Colonic mucosa (tissue), 4 donors: ENCODE results near the gene ACADM. TPM values are rescaled to one million over a fixed set of nuclear protein-coding genes. Genes with fewer than 3 reads are reported as not detected.
A peak's percentile ranks its signal among the peaks of the same experiment; 100 is the strongest.
"Not testable (repeated sequence)": the region's sequence is repeated elsewhere in the genome, so short reads cannot be mapped to it uniquely, and the experiment has no call there.

ENCODE experiments used
- DNase-seq: peaks from one replicate; pipeline ENCODE4 v3.0.0-alpha.2; 2020
- H3K27ac ChIP-seq: fragments of 200-600 bp; one replicate; pipeline ENCODE4 v1.8.0; 2021
- H3K27me3 ChIP-seq: fragments of 200-600 bp; one replicate; pipeline ENCODE4 v1.8.0; 2021
- H3K36me3 ChIP-seq: fragments of 200-600 bp; one replicate; pipeline ENCODE4 v1.8.0; 2021
- H3K4me1 ChIP-seq: fragments of 200-600 bp; one replicate; pipeline ENCODE4 v1.8.0; 2021; ENCODE audit warnings: mild to moderate bottlenecking
- H3K4me3 ChIP-seq: fragments of 200-600 bp; one replicate; pipeline ENCODE4 v1.8.0; 2021
- H3K9ac ChIP-seq, 2 donors: one replicate each; pipeline ENCODE4 v1.7.0; 2013; ENCODE audit warnings: control low read depth in 2 of 2, low read depth in 2 of 2, low read length in 2 of 2
- H3K9me3 ChIP-seq: fragments of 200-600 bp; one replicate; pipeline ENCODE4 v1.8.0; 2021
- intact Hi-C: fragments of 100-400 bp; cut with DNase I; formaldehyde crosslinking; loops from one replicate; pipeline ENCODE4 v1.14.1; 2022
- total RNA-seq, 2 donors: library from RNA; stranded (reverse); fragmentation: NEBNext Ultra II Directional in 1 of 2; extraction: Animal tissue kit (Norgen Biotek cat#: 25700) in 1 of 2; gene quantifications; one replicate each; pipeline ENCODE4 v1.2.1, GENCODE V29; 2021
- TF ChIP-seq, protein P1 (sequence below): fragments of 200-600 bp; IDR thresholded peaks from one replicate; pipeline ENCODE4 v1.8.0; 2022; ENCODE audit warnings: antibody characterized with exemption, mild to moderate bottlenecking
- donor health status: healthy.
- donor health status: DM: no; HTN: no; CAD: no.
- donor health status: DM: no; HTN: no; CAD: no.

Gene ACADM
- total RNA-seq, 2 donors from 2014 or later, result 38.2 to 68.9 TPM

DNA sequence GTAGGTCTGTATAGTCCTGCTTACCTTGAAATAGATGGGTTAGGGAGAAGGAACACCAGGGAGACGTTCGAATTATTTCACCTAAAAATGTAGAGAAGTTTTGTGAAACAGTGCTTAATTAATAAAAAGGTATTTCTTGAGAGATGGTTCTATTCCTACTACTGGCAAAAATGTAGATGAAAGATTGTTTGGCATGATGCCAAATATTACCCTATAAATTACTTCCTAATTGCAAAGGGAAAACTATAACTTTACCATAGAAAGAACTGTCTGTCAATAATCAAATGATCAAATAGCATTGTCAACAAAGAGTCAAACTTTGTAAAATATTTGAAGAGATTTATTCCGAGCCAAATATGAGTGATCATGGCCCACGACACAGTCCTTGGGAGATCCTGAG, 4.2 kb upstream of the ACADM start:
- no peak overlapping the region for H3K27ac ChIP-seq
- intact Hi-C loops, result no loop called here

GRCh38 chr1:75720820-75721219, 3.7 kb upstream of the ACADM start:
- intact Hi-C loops, result no loop called here
- no peaks in the 10 kb centered on the region for H3K4me1 ChIP-seq
- no peaks in the 10 kb centered on the region for H3K36me3 ChIP-seq
- no peaks in the 10 kb centered on the region for H3K9me3 ChIP-seq
- no peak overlapping the region for H3K4me3 ChIP-seq
- no peak overlapping the region for H3K27ac ChIP-seq
- H3K9ac ChIP-seq, result no peak overlapping the region
- no peak for DNase-seq
- H3K27me3 ChIP-seq, result no peaks in the 10 kb centered on the region
- TF ChIP-seq, protein P1, sequence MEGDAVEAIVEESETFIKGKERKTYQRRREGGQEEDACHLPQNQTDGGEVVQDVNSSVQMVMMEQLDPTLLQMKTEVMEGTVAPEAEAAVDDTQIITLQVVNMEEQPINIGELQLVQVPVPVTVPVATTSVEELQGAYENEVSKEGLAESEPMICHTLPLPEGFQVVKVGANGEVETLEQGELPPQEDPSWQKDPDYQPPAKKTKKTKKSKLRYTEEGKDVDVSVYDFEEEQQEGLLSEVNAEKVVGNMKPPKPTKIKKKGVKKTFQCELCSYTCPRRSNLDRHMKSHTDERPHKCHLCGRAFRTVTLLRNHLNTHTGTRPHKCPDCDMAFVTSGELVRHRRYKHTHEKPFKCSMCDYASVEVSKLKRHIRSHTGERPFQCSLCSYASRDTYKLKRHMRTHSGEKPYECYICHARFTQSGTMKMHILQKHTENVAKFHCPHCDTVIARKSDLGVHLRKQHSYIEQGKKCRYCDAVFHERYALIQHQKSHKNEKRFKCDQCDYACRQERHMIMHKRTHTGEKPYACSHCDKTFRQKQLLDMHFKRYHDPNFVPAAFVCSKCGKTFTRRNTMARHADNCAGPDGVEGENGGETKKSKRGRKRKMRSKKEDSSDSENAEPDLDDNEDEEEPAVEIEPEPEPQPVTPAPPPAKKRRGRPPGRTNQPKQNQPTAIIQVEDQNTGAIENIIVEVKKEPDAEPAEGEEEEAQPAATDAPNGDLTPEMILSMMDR, result no peak

More for the DNA sequence above, 4.2 kb upstream of the ACADM start:
- TF ChIP-seq, protein P1, result no peak
- no peaks in the 10 kb centered on the region for H3K9me3 ChIP-seq
- H3K4me3 ChIP-seq, result no peak overlapping the region
- H3K27me3 ChIP-seq, result no peaks in the 10 kb centered on the region
- no peaks in the 10 kb centered on the region for H3K36me3 ChIP-seq
- H3K4me1 ChIP-seq, result no peaks in the 10 kb centered on the region
- no peak overlapping the region for H3K9ac ChIP-seq
- no peak for DNase-seq

GRCh38 chr1:75722246-75722645, 2.3 kb upstream of the ACADM start:
- H3K9me3 ChIP-seq, H3K36me3 ChIP-seq, DNase-seq, H3K27me3 ChIP-seq, H3K4me3 ChIP-seq, H3K27ac ChIP-seq, intact Hi-C loops, H3K9ac ChIP-seq, H3K4me1 ChIP-seq: not testable (repeated sequence)

- H3K27me3 ChIP-seq, result no peaks in the 10 kb centered on the region
- no peak overlapping the region for H3K27ac ChIP-seq
- H3K4me1 ChIP-seq, result no peaks in the 10 kb centered on the region
- H3K4me3 ChIP-seq, result no peak overlapping the region
- H3K36me3 ChIP-seq, result no peaks in the 10 kb centered on the region
- TF ChIP-seq, protein P1, result no peak
- H3K9ac ChIP-seq, result no peak overlapping the region
- no peak for DNase-seq
- intact Hi-C loops, result no loop called here
- H3K9me3 ChIP-seq, result no peaks in the 10 kb centered on the region
Observed at GRCh38 chr1:75722966-75723365, 1.5 kb upstream of the ACADM start.

DNA sequence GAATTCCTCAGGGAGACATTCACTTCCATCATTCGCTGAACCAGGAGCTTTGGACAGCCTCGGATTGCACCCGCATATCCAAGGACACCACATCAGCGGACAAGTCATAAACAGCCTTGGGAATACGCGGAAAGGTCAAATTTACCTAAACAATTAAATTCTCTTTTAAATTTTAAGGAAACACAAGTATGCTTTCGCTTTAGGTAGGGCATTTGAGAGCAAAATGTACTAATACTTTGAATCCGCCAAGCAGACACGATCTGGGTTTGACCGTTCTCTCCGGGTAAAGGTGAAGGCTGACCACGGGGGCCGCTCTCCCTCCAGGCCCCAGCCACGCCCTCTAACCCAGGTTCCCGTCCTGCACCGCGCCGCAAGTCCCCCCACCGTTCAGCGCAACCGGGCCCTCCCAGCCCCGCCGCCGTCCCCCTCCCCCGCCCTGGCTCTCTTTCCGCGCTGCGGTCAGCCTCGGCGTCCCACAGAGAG, 479 bp upstream of the ACADM start:
- peak overlapping the region; percentile 92 to 96 for H3K9ac ChIP-seq
- intact Hi-C loops, result no loop called here
- no peaks in the 10 kb centered on the region for H3K36me3 ChIP-seq
- H3K27ac ChIP-seq, result peak overlapping the region; percentile 84
- peak; percentile 86 for DNase-seq
- no peaks in the 10 kb centered on the region for H3K9me3 ChIP-seq
- no peaks in the 10 kb centered on the region for H3K27me3 ChIP-seq
- peak overlapping the region; percentile 80 for H3K4me3 ChIP-seq
- TF ChIP-seq, protein P1, result no peak
- no peaks in the 10 kb centered on the region for H3K4me1 ChIP-seq

- no peak for DNase-seq
- TF ChIP-seq, protein P1, result no peak
Observed at GRCh38 chr1:75725266-75725665, 757 bp downstream of the ACADM start.

More at GRCh38 chr1:75725266-75725665, 757 bp downstream of the ACADM start:
- Histone ChIP-seq H3K9ac (peak overlapping the region; percentile 92 to 96), H3K4me3 (peak overlapping the region; percentile 80), H3K36me3 (no peaks in the 10 kb centered on the region), H3K4me1 (no peaks in the 10 kb centered on the region), H3K9me3 (no peaks in the 10 kb centered on the region), H3K27me3 (no peaks in the 10 kb centered on the region), H3K27ac (peak overlapping the region; percentile 84)
- intact Hi-C loops, result loop anchor here (5.0 kb wide), 1 partner anchor 62 kb away; the partner anchor contains the start of gene RABGGTB
